K562 (cell line): Measurements from ENCODE around the gene CNPY2. TPM values are rescaled to one million over a fixed set of nuclear protein-coding genes. Genes with fewer than 3 reads are reported as not detected.

Source experiments
- ARID1B ChIP-seq: fragments of 450-650 bp; IDR thresholded peaks from 2 replicates; pipeline ENCODE4 v1.6.1; 2016; ENCODE audit warnings: antibody characterized with exemption, mild to moderate bottlenecking, inconsistent platforms
- BCL6 ChIP-seq: fragments of 250-450 bp; sonication (Bioruptor Pico); IDR thresholded peaks from 2 replicates; pipeline ENCODE4 v1.4.0; 2020
- CSDE1 ChIP-seq, 2 experiments: fragments of 450-650 bp; IDR thresholded peaks; 2 replicates each; pipeline ENCODE4 v1.6.1; 2016; ENCODE audit warnings: mild to moderate bottlenecking in 1 of 2
- PHF8 ChIP-seq: fragments of 200-600 bp; sonication (generic); IDR thresholded peaks from 2 replicates; pipeline ENCODE4 v1.6.1; 2012; ENCODE audit warnings: mixed run types, mild to moderate bottlenecking, inconsistent platforms, low read length, moderate library complexity, borderline replicate concordance
- XRCC4 ChIP-seq: IDR thresholded peaks from one replicate; pipeline ENCODE4 v1.6.1; 2011; ENCODE audit not compliant: insufficient read depth, insufficient read length; ENCODE audit errors: extremely low read depth
- polyA plus RNA-seq, 8 experiments: library from polyadenylated mRNA; depleted of rRNA in 4 of 8; stranded (reverse) in 5 of 8; unstranded in 3 of 8; fragments of >200 nt; fragmentation: Nextera tagmentation in 2 of 8; fragmentation: Illumina TruSeq in 1 of 8; extraction: Ambion mirVana in 2 of 8; extraction: Trizol in 1 of 8; gene quantifications; 2 replicates each; pipeline versions ENCODE4 v1.2.1 to v1.2.3, GENCODE V29; 2011 to 2014; ENCODE audit warnings: inconsistent platforms in 1 of 8, missing spikeins in 1 of 8
- total RNA-seq, 7 experiments: library from RNA; depleted of rRNA in 6 of 7; stranded (reverse); fragments of >200 nt in 6 of 7; fragmentation: Illumina TruSeq in 2 of 7; extraction: Trizol in 2 of 7; gene quantifications; 2 replicates each; pipeline versions ENCODE4 v1.2.1 to v1.2.3, GENCODE V29; 2011 to 2021; ENCODE audit warnings: low replicate concordance in 1 of 7
- TF ChIP-seq, protein P1 (sequence below): fragments of 200-600 bp; sonication (generic); IDR thresholded peaks from one replicate; pipeline ENCODE4 v1.6.1; 2012; ENCODE audit warnings: mild to moderate bottlenecking, low read depth, low read length, inconsistent platforms
- TF ChIP-seq, protein P2 (sequence below): fragments of 450-650 bp; formaldehyde crosslinking; IDR thresholded peaks from 2 replicates; pipeline ENCODE4 v1.4.0; 2022; ENCODE audit warnings: missing genetic modification characterization
- TF ChIP-seq, protein P3 (sequence below): fragments of 150-350 bp; conservative IDR thresholded peaks from 2 replicates; pipeline ENCODE4 v1.6.1; 2014; ENCODE audit warnings: low read length

Gene CNPY2
- total and polyA plus RNA-seq, 9 of the 15 experiments (the other 6 are each of a cell fraction or from before 2014, with no cell fraction given) = 33.8 to 190 (median 138) TPM

DNA sequence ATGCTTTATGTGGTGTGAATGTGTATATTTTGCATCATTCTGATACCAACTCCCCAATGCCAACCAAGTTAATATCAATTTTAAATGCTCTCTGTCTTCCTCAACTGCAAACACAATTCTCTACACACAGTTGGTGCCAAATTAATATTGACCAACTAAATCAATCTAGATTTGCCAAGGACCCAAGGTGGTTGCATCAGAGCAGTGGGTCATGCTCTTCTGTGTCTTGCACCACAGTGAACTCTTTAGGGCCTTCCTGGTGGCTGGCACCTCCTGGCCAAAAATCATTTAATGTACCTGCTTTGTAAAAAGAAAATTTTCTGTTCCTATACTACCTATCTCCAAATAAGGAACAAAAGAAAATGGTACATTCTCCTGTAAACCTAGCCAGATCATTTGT is 34.9 kb downstream of the CNPY2 start (continued):
- TF ChIP-seq, protein P1, sequence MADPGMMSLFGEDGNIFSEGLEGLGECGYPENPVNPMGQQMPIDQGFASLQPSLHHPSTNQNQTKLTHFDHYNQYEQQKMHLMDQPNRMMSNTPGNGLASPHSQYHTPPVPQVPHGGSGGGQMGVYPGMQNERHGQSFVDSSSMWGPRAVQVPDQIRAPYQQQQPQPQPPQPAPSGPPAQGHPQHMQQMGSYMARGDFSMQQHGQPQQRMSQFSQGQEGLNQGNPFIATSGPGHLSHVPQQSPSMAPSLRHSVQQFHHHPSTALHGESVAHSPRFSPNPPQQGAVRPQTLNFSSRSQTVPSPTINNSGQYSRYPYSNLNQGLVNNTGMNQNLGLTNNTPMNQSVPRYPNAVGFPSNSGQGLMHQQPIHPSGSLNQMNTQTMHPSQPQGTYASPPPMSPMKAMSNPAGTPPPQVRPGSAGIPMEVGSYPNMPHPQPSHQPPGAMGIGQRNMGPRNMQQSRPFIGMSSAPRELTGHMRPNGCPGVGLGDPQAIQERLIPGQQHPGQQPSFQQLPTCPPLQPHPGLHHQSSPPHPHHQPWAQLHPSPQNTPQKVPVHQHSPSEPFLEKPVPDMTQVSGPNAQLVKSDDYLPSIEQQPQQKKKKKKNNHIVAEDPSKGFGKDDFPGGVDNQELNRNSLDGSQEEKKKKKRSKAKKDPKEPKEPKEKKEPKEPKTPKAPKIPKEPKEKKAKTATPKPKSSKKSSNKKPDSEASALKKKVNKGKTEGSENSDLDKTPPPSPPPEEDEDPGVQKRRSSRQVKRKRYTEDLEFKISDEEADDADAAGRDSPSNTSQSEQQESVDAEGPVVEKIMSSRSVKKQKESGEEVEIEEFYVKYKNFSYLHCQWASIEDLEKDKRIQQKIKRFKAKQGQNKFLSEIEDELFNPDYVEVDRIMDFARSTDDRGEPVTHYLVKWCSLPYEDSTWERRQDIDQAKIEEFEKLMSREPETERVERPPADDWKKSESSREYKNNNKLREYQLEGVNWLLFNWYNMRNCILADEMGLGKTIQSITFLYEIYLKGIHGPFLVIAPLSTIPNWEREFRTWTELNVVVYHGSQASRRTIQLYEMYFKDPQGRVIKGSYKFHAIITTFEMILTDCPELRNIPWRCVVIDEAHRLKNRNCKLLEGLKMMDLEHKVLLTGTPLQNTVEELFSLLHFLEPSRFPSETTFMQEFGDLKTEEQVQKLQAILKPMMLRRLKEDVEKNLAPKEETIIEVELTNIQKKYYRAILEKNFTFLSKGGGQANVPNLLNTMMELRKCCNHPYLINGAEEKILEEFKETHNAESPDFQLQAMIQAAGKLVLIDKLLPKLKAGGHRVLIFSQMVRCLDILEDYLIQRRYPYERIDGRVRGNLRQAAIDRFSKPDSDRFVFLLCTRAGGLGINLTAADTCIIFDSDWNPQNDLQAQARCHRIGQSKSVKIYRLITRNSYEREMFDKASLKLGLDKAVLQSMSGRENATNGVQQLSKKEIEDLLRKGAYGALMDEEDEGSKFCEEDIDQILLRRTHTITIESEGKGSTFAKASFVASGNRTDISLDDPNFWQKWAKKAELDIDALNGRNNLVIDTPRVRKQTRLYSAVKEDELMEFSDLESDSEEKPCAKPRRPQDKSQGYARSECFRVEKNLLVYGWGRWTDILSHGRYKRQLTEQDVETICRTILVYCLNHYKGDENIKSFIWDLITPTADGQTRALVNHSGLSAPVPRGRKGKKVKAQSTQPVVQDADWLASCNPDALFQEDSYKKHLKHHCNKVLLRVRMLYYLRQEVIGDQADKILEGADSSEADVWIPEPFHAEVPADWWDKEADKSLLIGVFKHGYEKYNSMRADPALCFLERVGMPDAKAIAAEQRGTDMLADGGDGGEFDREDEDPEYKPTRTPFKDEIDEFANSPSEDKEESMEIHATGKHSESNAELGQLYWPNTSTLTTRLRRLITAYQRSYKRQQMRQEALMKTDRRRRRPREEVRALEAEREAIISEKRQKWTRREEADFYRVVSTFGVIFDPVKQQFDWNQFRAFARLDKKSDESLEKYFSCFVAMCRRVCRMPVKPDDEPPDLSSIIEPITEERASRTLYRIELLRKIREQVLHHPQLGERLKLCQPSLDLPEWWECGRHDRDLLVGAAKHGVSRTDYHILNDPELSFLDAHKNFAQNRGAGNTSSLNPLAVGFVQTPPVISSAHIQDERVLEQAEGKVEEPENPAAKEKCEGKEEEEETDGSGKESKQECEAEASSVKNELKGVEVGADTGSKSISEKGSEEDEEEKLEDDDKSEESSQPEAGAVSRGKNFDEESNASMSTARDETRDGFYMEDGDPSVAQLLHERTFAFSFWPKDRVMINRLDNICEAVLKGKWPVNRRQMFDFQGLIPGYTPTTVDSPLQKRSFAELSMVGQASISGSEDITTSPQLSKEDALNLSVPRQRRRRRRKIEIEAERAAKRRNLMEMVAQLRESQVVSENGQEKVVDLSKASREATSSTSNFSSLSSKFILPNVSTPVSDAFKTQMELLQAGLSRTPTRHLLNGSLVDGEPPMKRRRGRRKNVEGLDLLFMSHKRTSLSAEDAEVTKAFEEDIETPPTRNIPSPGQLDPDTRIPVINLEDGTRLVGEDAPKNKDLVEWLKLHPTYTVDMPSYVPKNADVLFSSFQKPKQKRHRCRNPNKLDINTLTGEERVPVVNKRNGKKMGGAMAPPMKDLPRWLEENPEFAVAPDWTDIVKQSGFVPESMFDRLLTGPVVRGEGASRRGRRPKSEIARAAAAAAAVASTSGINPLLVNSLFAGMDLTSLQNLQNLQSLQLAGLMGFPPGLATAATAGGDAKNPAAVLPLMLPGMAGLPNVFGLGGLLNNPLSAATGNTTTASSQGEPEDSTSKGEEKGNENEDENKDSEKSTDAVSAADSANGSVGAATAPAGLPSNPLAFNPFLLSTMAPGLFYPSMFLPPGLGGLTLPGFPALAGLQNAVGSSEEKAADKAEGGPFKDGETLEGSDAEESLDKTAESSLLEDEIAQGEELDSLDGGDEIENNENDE = no peak
- TF ChIP-seq BCL6 (CRISPR knock-in tag) (no peak), CSDE1 (IDR thresholded peaks at IDR 0.05) (no peak), XRCC4 (no peak), ARID1B (no peak), PHF8 (no peak)
- TF ChIP-seq, protein P2, sequence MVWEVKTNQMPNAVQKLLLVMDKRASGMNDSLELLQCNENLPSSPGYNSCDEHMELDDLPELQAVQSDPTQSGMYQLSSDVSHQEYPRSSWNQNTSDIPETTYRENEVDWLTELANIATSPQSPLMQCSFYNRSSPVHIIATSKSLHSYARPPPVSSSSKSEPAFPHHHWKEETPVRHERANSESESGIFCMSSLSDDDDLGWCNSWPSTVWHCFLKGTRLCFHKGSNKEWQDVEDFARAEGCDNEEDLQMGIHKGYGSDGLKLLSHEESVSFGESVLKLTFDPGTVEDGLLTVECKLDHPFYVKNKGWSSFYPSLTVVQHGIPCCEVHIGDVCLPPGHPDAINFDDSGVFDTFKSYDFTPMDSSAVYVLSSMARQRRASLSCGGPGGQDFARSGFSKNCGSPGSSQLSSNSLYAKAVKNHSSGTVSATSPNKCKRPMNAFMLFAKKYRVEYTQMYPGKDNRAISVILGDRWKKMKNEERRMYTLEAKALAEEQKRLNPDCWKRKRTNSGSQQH (CRISPR knock-in tag) = no peak
- TF ChIP-seq, protein P3, sequence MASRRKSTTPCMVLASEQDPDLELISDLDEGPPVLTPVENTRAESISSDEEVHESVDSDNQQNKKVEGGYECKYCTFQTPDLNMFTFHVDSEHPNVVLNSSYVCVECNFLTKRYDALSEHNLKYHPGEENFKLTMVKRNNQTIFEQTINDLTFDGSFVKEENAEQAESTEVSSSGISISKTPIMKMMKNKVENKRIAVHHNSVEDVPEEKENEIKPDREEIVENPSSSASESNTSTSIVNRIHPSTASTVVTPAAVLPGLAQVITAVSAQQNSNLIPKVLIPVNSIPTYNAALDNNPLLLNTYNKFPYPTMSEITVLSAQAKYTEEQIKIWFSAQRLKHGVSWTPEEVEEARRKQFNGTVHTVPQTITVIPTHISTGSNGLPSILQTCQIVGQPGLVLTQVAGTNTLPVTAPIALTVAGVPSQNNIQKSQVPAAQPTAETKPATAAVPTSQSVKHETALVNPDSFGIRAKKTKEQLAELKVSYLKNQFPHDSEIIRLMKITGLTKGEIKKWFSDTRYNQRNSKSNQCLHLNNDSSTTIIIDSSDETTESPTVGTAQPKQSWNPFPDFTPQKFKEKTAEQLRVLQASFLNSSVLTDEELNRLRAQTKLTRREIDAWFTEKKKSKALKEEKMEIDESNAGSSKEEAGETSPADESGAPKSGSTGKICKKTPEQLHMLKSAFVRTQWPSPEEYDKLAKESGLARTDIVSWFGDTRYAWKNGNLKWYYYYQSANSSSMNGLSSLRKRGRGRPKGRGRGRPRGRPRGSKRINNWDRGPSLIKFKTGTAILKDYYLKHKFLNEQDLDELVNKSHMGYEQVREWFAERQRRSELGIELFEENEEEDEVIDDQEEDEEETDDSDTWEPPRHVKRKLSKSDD = no peak
